CD14-positive monocyte (primary cell): Measurements from ENCODE around the gene PBOV1. TPM values are rescaled to one million over a fixed set of nuclear protein-coding genes. Genes with fewer than 3 reads are reported as not detected.

Experiments
- DNase-seq, 3 donors: peaks; one replicate each; pipeline ENCODE4 v3.0.0-alpha.2; 2011 to 2022
- H2AFZ ChIP-seq: 2 replicates; pipeline ENCODE4 v1.6.0; 2012; ENCODE audit warnings: mild to moderate bottlenecking, low read depth, low read length, inconsistent platforms; ENCODE audit not compliant: insufficient read depth, poor library complexity, severe bottlenecking
- H3K27ac ChIP-seq, 2 donors: 1 replicate in 1 of 2; 2 replicates in 1 of 2; pipeline ENCODE4 v1.5.1; 2012 to 2013; ENCODE audit warnings: low read length in 2 of 2, control low read depth in 1 of 2, inconsistent platforms in 1 of 2, low read depth in 1 of 2, mild to moderate bottlenecking in 1 of 2
- H3K27me3 ChIP-seq, 2 donors: one replicate each; pipeline versions ENCODE4 v1.6.0 to v1.6.1; 2011 to 2013; ENCODE audit warnings: low read length in 2 of 2; ENCODE audit not compliant: control insufficient read depth in 2 of 2, insufficient read depth in 2 of 2
- H3K36me3 ChIP-seq, 2 donors: replicated peaks in 1 of 2; 1 replicate in 1 of 2; 2 replicates in 1 of 2; pipeline versions ENCODE4 v1.5.1 to v1.6.1; 2012 to 2013; ENCODE audit warnings: low read length in 2 of 2, control low read depth in 1 of 2, inconsistent platforms in 1 of 2, mild to moderate bottlenecking in 1 of 2; ENCODE audit not compliant: insufficient read depth in 2 of 2, control insufficient read depth in 1 of 2
- H3K4me1 ChIP-seq, 2 donors: 1 replicate in 1 of 2; 2 replicates in 1 of 2; pipeline versions ENCODE4 v1.5.1 to v1.6.1; 2012 to 2013; ENCODE audit warnings: low read length in 2 of 2, control low read depth in 1 of 2, inconsistent platforms in 1 of 2, mild to moderate bottlenecking in 1 of 2, moderate library complexity in 1 of 2; ENCODE audit not compliant: insufficient read depth in 2 of 2, control insufficient read depth in 1 of 2
- H3K4me2 ChIP-seq: replicated peaks from 2 replicates; pipeline ENCODE3; 2012; ENCODE audit warnings: low read length, moderate library complexity, mild to moderate bottlenecking; ENCODE audit not compliant: poor library complexity, severe bottlenecking; ENCODE audit errors: extremely low read depth
- H3K4me3 ChIP-seq, 3 experiments: fragments of 200-600 bp in 1 of 3; sonication (generic) in 1 of 3; replicated peaks in 1 of 3; 1 replicate in 2 of 3; 2 replicates in 1 of 3; pipeline ENCODE4 v1.5.1; 2011 to 2013; ENCODE audit warnings: low read length in 3 of 3, mild to moderate bottlenecking in 3 of 3, control low read depth in 2 of 3, low read depth in 2 of 3, inconsistent platforms in 1 of 3, moderate library complexity in 1 of 3
- H3K79me2 ChIP-seq: 2 replicates; pipeline ENCODE4 v1.6.0; 2012; ENCODE audit warnings: mild to moderate bottlenecking, control low read depth, inconsistent platforms, low read length, moderate library complexity; ENCODE audit not compliant: insufficient read depth
- H3K9ac ChIP-seq: 2 replicates; pipeline ENCODE4 v1.6.0; 2017; ENCODE audit warnings: low read length, mild to moderate bottlenecking; ENCODE audit not compliant: insufficient read depth, poor library complexity, severe bottlenecking
- H3K9me3 ChIP-seq, 2 donors: replicated peaks in 1 of 2; 1 replicate in 1 of 2; 2 replicates in 1 of 2; pipeline versions ENCODE4 v1.5.1 to v1.6.1; 2012 to 2013; ENCODE audit warnings: low read length in 2 of 2, control low read depth in 1 of 2; ENCODE audit not compliant: control insufficient read depth in 1 of 2, insufficient read depth in 1 of 2
- H4K20me1 ChIP-seq: 2 replicates; pipeline ENCODE4 v1.6.0; 2012; ENCODE audit warnings: mild to moderate bottlenecking, low read length, control low read depth, moderate library complexity; ENCODE audit not compliant: insufficient read depth
- H3K27ac Mint-ChIP-seq, 7 donors: one replicate each; pipeline ENCODE4 v1.8.0; 2020; ENCODE audit warnings: mild to moderate bottlenecking in 7 of 7, mixed read lengths in 7 of 7, moderate library complexity in 6 of 7, inconsistent platforms in 2 of 7
- H3K27me3 Mint-ChIP-seq, 3 donors: one replicate each; pipeline ENCODE4 v1.8.0; 2021 to 2022; ENCODE audit warnings: low read depth in 3 of 3, mild to moderate bottlenecking in 3 of 3, mixed read lengths in 3 of 3, moderate library complexity in 3 of 3, inconsistent platforms in 1 of 3
- H3K36me3 Mint-ChIP-seq, 2 donors: one replicate each; pipeline ENCODE4 v1.8.0; 2020; ENCODE audit warnings: mixed read lengths in 2 of 2, inconsistent platforms in 1 of 2, mild to moderate bottlenecking in 1 of 2
- H3K4me1 Mint-ChIP-seq: one replicate; pipeline ENCODE4 v1.8.0; 2020; ENCODE audit warnings: mild to moderate bottlenecking, mixed read lengths
- H3K4me3 Mint-ChIP-seq, 2 donors: one replicate each; pipeline ENCODE4 v1.8.0; 2020; ENCODE audit warnings: mild to moderate bottlenecking in 2 of 2, mixed read lengths in 2 of 2, moderate library complexity in 1 of 2
- H3K9me3 Mint-ChIP-seq, 7 donors: one replicate each; pipeline ENCODE4 v1.8.0; 2020 to 2022; ENCODE audit warnings: mixed read lengths in 7 of 7, mild to moderate bottlenecking in 6 of 7, moderate library complexity in 6 of 7, inconsistent platforms in 2 of 7
- CTCF ChIP-seq: fragments of 200-600 bp; IDR thresholded peaks from one replicate; pipeline ENCODE4 v1.8.0; 2022; ENCODE audit warnings: antibody characterized with exemption, mild to moderate bottlenecking
- WGBS: methylation state at CpG from one replicate; pipeline ENCODE4 v1.1.5; 2013; ENCODE audit warnings: missing lambda C conversion rate; ENCODE audit not compliant: insufficient coverage; 5-methylcytosine and 5-hydroxymethylcytosine counted together
- intact Hi-C, 2 donors: fragments of 100-400 bp; cut with micrococcal nuclease; formaldehyde crosslinking; loops; one replicate each; pipeline versions ENCODE4 v1.15.0 to v1.15.1; 2023
- polyA plus RNA-seq, 3 donors: library from polyadenylated mRNA; depleted of rRNA in 1 of 3; unstranded in 2 of 3; stranded (reverse) in 1 of 3; fragments of 300-500 nt in 2 of 3; fragments of >200 nt in 1 of 3; fragmentation: Illumina TruSeq in 2 of 3; gene quantifications; 1 replicate in 2 of 3; 2 replicates in 1 of 3; pipeline ENCODE4 v1.2.3, GENCODE V29; 2012 to 2021

Gene PBOV1
- polyA plus RNA-seq, 3 donors = not detected

DNA sequence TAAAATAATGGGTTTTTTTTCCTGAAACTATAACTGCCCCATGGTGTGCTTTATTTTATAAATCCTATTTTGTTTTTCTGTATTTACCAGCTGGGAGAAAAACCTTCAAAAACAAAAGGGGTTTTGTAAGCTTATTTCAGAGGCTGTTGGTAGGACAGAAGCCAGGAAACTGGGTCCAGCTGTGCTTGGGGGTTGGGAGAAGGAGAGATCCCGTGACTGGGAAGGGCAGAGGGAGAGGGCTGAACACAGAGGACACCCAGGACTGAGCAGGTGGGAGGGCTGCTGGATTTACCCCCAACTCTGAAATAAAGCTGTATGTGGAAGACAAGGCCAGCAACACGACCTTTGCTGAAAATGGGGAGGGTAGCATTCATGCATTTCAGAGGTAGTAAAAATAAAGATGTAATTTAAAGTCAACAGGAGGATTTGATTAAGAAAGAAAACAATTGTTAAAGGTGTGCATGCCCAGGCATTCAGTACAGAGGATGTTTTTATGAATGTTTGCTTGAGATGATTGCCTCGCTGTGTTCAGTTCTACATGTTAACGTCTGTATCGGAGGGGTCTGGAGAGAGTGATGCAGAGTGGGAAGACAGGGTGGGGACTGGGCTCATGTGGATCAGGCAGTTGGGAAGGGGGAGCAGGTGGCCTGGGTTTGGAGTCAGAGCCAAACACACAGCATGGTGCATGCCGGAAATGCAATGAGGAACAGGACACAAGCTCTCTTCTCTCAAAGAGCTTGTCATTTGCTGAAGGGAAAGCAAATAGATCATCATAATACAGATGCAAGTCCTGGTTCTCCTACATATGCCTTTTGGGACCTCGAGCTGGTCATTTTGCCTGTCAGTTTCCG lies 35.1 kb downstream of the PBOV1 start:
- no peak for DNase-seq
- peaks cover 0 to 8% (median 2%) of the 10 kb centered on the region in 7 donors for H3K9me3 Mint-ChIP-seq
- H3K27ac Mint-ChIP-seq = no peak overlapping the region
- H3K36me3 Mint-ChIP-seq = no peaks in the 10 kb centered on the region
- Histone ChIP-seq H3K4me3 (no peak overlapping the region), H3K4me2 (no peak overlapping the region), H4K20me1 (no peaks in the 10 kb centered on the region), H3K79me2 (no peaks in the 10 kb centered on the region), H3K27me3 (no peaks in the 10 kb centered on the region), H2AFZ (no peak overlapping the region), H3K27ac (no peak overlapping the region), H3K4me1 (no peaks in the 10 kb centered on the region), H3K36me3 (no peaks in the 10 kb centered on the region), H3K9me3 (no peaks in the 10 kb centered on the region), H3K9ac (no peak overlapping the region)
- no peak for TF ChIP-seq CTCF
- intact Hi-C loops = no loop called here
- WGBS = 91% methylated on average over 8 of the region's 8 CpGs
- no peak overlapping the region for H3K4me3 Mint-ChIP-seq
- no peaks in the 10 kb centered on the region for H3K4me1 Mint-ChIP-seq
- H3K27me3 Mint-ChIP-seq = peaks cover 0 to 9% (median 5%) of the 10 kb centered on the region in 3 donors

DNA sequence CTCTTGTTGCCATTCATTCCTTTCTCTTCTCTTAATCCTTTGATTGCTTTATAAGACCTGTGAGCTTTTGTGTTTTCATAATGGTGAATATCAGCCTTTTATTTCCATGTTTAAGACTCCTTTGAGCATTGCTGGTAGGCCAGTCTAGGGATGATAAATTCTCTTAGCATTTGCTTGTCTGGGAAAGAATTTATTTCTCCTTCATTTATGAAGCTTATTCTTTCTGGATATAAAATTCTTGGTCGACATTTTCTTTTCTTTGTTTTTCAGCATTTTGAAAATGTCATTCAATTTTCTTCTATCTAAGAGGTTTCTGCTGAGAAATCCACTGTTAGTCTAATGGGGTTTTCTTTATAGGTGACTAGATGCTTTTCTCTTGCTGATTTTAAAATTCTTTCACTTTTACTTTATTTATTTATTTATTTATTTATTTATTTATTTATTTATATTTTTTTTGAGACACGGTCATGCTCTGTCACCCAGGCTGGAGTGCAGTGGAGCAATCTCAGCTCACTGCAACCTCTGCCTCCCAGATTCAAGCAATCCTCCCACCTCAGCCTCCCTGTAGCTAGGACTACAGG lies 41.5 kb downstream of the PBOV1 start:
- intact Hi-C loops = no loop called here
- Histone ChIP-seq H4K20me1 (no peaks in the 10 kb centered on the region), H3K36me3 (no peaks in the 10 kb centered on the region), H3K27ac (no peak overlapping the region), H3K4me3 (no peak overlapping the region), H2AFZ (no peak overlapping the region), H3K9ac (no peak overlapping the region), H3K4me2 (no peak overlapping the region), H3K27me3 (peaks cover 0 to 6% of the 10 kb centered on the region in 2 donors), H3K79me2 (no peaks in the 10 kb centered on the region), H3K9me3 (peaks cover 5% of the 10 kb centered on the region in 2 donors), H3K4me1 (no peaks in the 10 kb centered on the region)
- no CpG with 5 or more reads among the region's 2 CpGs for WGBS
- no peak for TF ChIP-seq CTCF
- Mint-ChIP-seq H3K27me3 (peaks cover 3 to 12% (median 7%) of the 10 kb centered on the region in 3 donors), H3K36me3 (no peaks in the 10 kb centered on the region), H3K27ac (no peak overlapping the region), H3K4me3 (no peak overlapping the region), H3K4me1 (no peaks in the 10 kb centered on the region), H3K9me3 (peaks cover 10 to 30% (median 21%) of the 10 kb centered on the region in 7 donors)
- no peak for DNase-seq
